H1 (cell line): ENCODE measurements around the gene GALNT17. TPM values are rescaled to one million over a fixed set of nuclear protein-coding genes. Genes with fewer than 3 reads are reported as not detected.

Source experiments
- CTCF ChIA-PET: fragments of 300-600 bp; sonication (Branson Sonifier 250); formaldehyde crosslinking; loops from one replicate; lab custom pipeline; 2021; ENCODE audit not compliant: partially characterized antibody; lab: Charles Lee
- POLR2A ChIA-PET: fragments of 300-600 bp; sonication (Branson Sonifier 250); formaldehyde crosslinking; loops from one replicate; lab custom pipeline; 2021; ENCODE audit warnings: inconsistent platforms; ENCODE audit not compliant: partially characterized antibody; lab: Charles Lee
- DNase-seq, 2 experiments: peaks; one replicate each; pipeline versions ENCODE4 v3.0.0 to v3.0.0-alpha.2; 2010 to 2022; ENCODE audit warnings: low spot score in 2 of 2, low read depth in 1 of 2, mixed read lengths in 1 of 2
- FAIRE-seq: peaks from 2 replicates; lab custom pipeline; 2011; peaks lifted over from hg19 to GRCh38; lab: Jason Lieb, UNC
- H2AFZ ChIP-seq: 2 replicates; pipeline ENCODE4 v1.8.1; 2012; ENCODE audit warnings: low read length, inconsistent platforms
- H2AK5ac ChIP-seq: 2 replicates; pipeline ENCODE4 v1.6.1; 2013; ENCODE audit warnings: low read depth, low read length
- H2BK120ac ChIP-seq: replicated peaks from 2 replicates; pipeline ENCODE3; 2013; ENCODE audit warnings: low read depth, low read length, inconsistent platforms
- H2BK12ac ChIP-seq: 2 replicates; pipeline ENCODE4 v1.6.1; 2013; ENCODE audit warnings: low read depth, low read length
- H2BK15ac ChIP-seq: 2 replicates; pipeline ENCODE4 v1.6.1; 2013; ENCODE audit warnings: low read length
- H2BK20ac ChIP-seq: 2 replicates; pipeline ENCODE4 v1.6.1; 2013; ENCODE audit warnings: low read length
- H2BK5ac ChIP-seq: 2 replicates; pipeline ENCODE4 v1.6.1; 2013; ENCODE audit warnings: low read depth, low read length
- H3K14ac ChIP-seq: 2 replicates; pipeline ENCODE4 v1.6.1; 2013; ENCODE audit warnings: inconsistent platforms; ENCODE audit not compliant: insufficient read length
- H3K18ac ChIP-seq: 2 replicates; pipeline ENCODE4 v1.6.1; 2013; ENCODE audit warnings: low read length; ENCODE audit errors: extremely low read depth
- H3K23ac ChIP-seq: 2 replicates; pipeline ENCODE4 v1.6.1; 2013; ENCODE audit warnings: inconsistent platforms; ENCODE audit not compliant: insufficient read length
- H3K23me2 ChIP-seq: 2 replicates; pipeline ENCODE4 v1.6.1; 2013; ENCODE audit warnings: low read depth, low read length
- H3K27ac ChIP-seq: 2 replicates; pipeline ENCODE4 v1.6.1; 2011; ENCODE audit warnings: low read depth, low read length, inconsistent platforms
- H3K27me3 ChIP-seq, 4 experiments: replicated peaks in 1 of 4; 1 replicate in 1 of 4; 2 replicates in 3 of 4; pipeline versions ENCODE4 v1.6.1 to v1.8.1; 2011 to 2013; ENCODE audit warnings: low read length in 3 of 4, mild to moderate bottlenecking in 3 of 4, inconsistent platforms in 2 of 4, mixed read lengths in 2 of 4, moderate library complexity in 1 of 4; ENCODE audit not compliant: control insufficient read depth in 3 of 4, insufficient read depth in 3 of 4; ENCODE audit errors: extremely low read depth in 1 of 4
- H3K36me3 ChIP-seq, 4 experiments: 2 replicates each; pipeline versions ENCODE4 v1.6.1 to v1.8.1; 2011 to 2013; ENCODE audit warnings: mild to moderate bottlenecking in 4 of 4, low read length in 3 of 4, moderate library complexity in 2 of 4, control low read depth in 1 of 4, inconsistent platforms in 1 of 4; ENCODE audit not compliant: insufficient read depth in 4 of 4, control insufficient read depth in 2 of 4
- H3K4ac ChIP-seq: replicated peaks from 2 replicates; pipeline ENCODE3; 2013; ENCODE audit warnings: low read length, low read depth, mixed read lengths, inconsistent platforms; ENCODE audit not compliant: insufficient read length
- H3K4me1 ChIP-seq, 4 experiments: replicated peaks in 1 of 4; 1 replicate in 1 of 4; 2 replicates in 3 of 4; pipeline versions ENCODE4 v1.6.1 to v1.8.1; 2011 to 2013; ENCODE audit warnings: low read length in 3 of 4, inconsistent platforms in 2 of 4, mixed read lengths in 1 of 4; ENCODE audit not compliant: insufficient read depth in 4 of 4, control insufficient read depth in 3 of 4
- H3K4me2 ChIP-seq, 2 experiments: 2 replicates each; pipeline versions ENCODE4 v1.6.1 to v1.8.1; 2011 to 2013; ENCODE audit warnings: low read depth in 2 of 2, low read length in 2 of 2, control low read depth in 1 of 2, inconsistent platforms in 1 of 2, mild to moderate bottlenecking in 1 of 2; ENCODE audit not compliant: insufficient read depth in 1 of 2
- H3K4me3 ChIP-seq, 4 experiments: fragments of 200-600, 300-600 bp in 1 of 4; sonication (generic), shearing (Covaris generic), sonication (Bioruptor Twin) in 1 of 4; 2 replicates each; pipeline versions ENCODE4 v1.5.1 to v1.8.1; 2011 to 2016; ENCODE audit warnings: low read length in 4 of 4, low read depth in 3 of 4, control low read depth in 2 of 4, inconsistent platforms in 2 of 4, mild to moderate bottlenecking in 2 of 4, mixed read lengths in 1 of 4, moderate library complexity in 1 of 4; ENCODE audit not compliant: insufficient read depth in 2 of 4; ENCODE audit errors: extremely low read depth in 1 of 4
- H3K56ac ChIP-seq: replicated peaks from 2 replicates; pipeline ENCODE3; 2013; ENCODE audit warnings: low read depth, mild to moderate bottlenecking, mixed read lengths, low read length, inconsistent platforms; ENCODE audit not compliant: insufficient read length
- H3K79me1 ChIP-seq: 2 replicates; pipeline ENCODE4 v1.6.1; 2013; ENCODE audit warnings: low read depth, low read length, control low read depth
- H3K79me2 ChIP-seq, 2 experiments: 2 replicates each; pipeline versions ENCODE4 v1.6.1 to v1.8.1; 2012 to 2013; ENCODE audit warnings: low read length in 2 of 2, mild to moderate bottlenecking in 2 of 2, inconsistent platforms in 1 of 2; ENCODE audit not compliant: insufficient read depth in 2 of 2, control insufficient read depth in 1 of 2
- H3K9ac ChIP-seq, 4 experiments: replicated peaks in 1 of 4; 1 replicate in 1 of 4; 2 replicates in 3 of 4; pipeline versions ENCODE4 v1.6.1 to v1.8.1; 2011 to 2013; ENCODE audit warnings: low read depth in 3 of 4, low read length in 3 of 4, control low read depth in 2 of 4, mild to moderate bottlenecking in 2 of 4, moderate library complexity in 2 of 4, inconsistent platforms in 1 of 4; ENCODE audit errors: extremely low read depth in 1 of 4
- H3K9me3 ChIP-seq, 2 experiments: 2 replicates each; pipeline versions ENCODE4 v1.6.1 to v1.8.1; 2012 to 2013; ENCODE audit warnings: mild to moderate bottlenecking in 2 of 2, moderate library complexity in 2 of 2, control low read depth in 1 of 2, inconsistent platforms in 1 of 2, low read depth in 1 of 2, low read length in 1 of 2, mixed read lengths in 1 of 2; ENCODE audit not compliant: insufficient read depth in 2 of 2
- H4K20me1 ChIP-seq, 2 experiments: replicated peaks in 1 of 2; 2 replicates each; pipeline versions ENCODE3 to v1.8.1; 2011 to 2013; ENCODE audit warnings: inconsistent platforms in 2 of 2, low read length in 2 of 2, mild to moderate bottlenecking in 1 of 2; ENCODE audit not compliant: insufficient read depth in 2 of 2, control insufficient read depth in 1 of 2
- H4K5ac ChIP-seq: 2 replicates; pipeline ENCODE4 v1.6.1; 2013; ENCODE audit warnings: low read length, low read depth, mixed read lengths, inconsistent platforms; ENCODE audit not compliant: insufficient read length
- H4K8ac ChIP-seq: 2 replicates; pipeline ENCODE4 v1.8.0; 2013; ENCODE audit warnings: mild to moderate bottlenecking, moderate library complexity, low read length, inconsistent platforms; ENCODE audit not compliant: insufficient read depth; ENCODE audit errors: extremely low read depth
- H4K91ac ChIP-seq: replicated peaks from 2 replicates; pipeline ENCODE3; 2013; ENCODE audit warnings: low read length, mixed read lengths, inconsistent platforms; ENCODE audit not compliant: insufficient read length
- CEBPB ChIP-seq: IDR thresholded peaks from 2 replicates; pipeline ENCODE4 v1.6.1; 2012; ENCODE audit warnings: low read depth, low read length
- CHD1 ChIP-seq: IDR thresholded peaks from 2 replicates; pipeline ENCODE4 v1.6.1; 2012; ENCODE audit warnings: low read depth, low read length, improper control_type of control experiment
- CREB1 ChIP-seq: IDR thresholded peaks from 2 replicates; pipeline ENCODE4 v1.6.1; 2012; ENCODE audit warnings: inconsistent platforms
- EP300 ChIP-seq, 2 experiments: IDR thresholded peaks; 1 replicate in 1 of 2; 2 replicates in 1 of 2; pipeline ENCODE4 v1.6.1; 2011 to 2012; ENCODE audit warnings: low read depth in 2 of 2, low read length in 2 of 2, mild to moderate bottlenecking in 2 of 2, borderline replicate concordance in 1 of 2, inconsistent platforms in 1 of 2, moderate library complexity in 1 of 2
- GABPA ChIP-seq: IDR thresholded peaks from 2 replicates; pipeline ENCODE4 v1.6.1; 2011; ENCODE audit warnings: mild to moderate bottlenecking, low read length, moderate library complexity, borderline replicate concordance; ENCODE audit not compliant: insufficient read depth
- GTF2F1 ChIP-seq: IDR thresholded peaks from 2 replicates; pipeline ENCODE4 v1.6.1; 2012; ENCODE audit warnings: low read depth, low read length, improper control_type of control experiment, borderline replicate concordance
- NANOG ChIP-seq: IDR thresholded peaks from 2 replicates; pipeline ENCODE4 v1.6.1; 2011; ENCODE audit warnings: low read length, low read depth, mild to moderate bottlenecking, inconsistent platforms; ENCODE audit not compliant: insufficient read depth, poor library complexity, severe bottlenecking
- NRF1 ChIP-seq: IDR thresholded peaks from 2 replicates; pipeline ENCODE4 v1.6.1; 2011; ENCODE audit warnings: mild to moderate bottlenecking, low read depth, low read length, improper control_type of control experiment
- PHF8 ChIP-seq: fragments of 200-600 bp; sonication (generic); conservative IDR thresholded peaks from 2 replicates; pipeline ENCODE4 v1.7.1; 2012; ENCODE audit warnings: low read depth, mild to moderate bottlenecking, inconsistent platforms, low read length, moderate library complexity
- SP2 ChIP-seq: IDR thresholded peaks from 2 replicates; pipeline ENCODE4 v1.6.1; 2012; ENCODE audit warnings: mild to moderate bottlenecking, low read length, inconsistent platforms
- WGBS, 2 experiments: shearing (Covaris generic) in 1 of 2; methylation state at CpG; one replicate each; pipeline versions ENCODE4 v1.1.6 to v1.1.7; 2013 to 2015; ENCODE audit warnings: low lambda C conversion rate in 2 of 2, mixed read lengths in 2 of 2, inconsistent platforms in 1 of 2, low coverage in 1 of 2, missing lambda C conversion rate in 1 of 2; ENCODE audit not compliant: insufficient replicate concordance in 2 of 2, insufficient coverage in 1 of 2, insufficient read length in 1 of 2; ENCODE audit errors: extremely low coverage in 1 of 2, missing lambda C conversion rate in 1 of 2; 5-methylcytosine and 5-hydroxymethylcytosine counted together
- polyA plus RNA-seq, 7 experiments: library from polyadenylated mRNA; depleted of rRNA in 3 of 7; stranded (reverse) in 5 of 7; unstranded in 2 of 7; fragments of >200 nt in 5 of 7; fragments of 200-250 nt in 2 of 7; gene quantifications; 1 replicate in 5 of 7; 2 replicates in 1 of 7; 4 replicates in 1 of 7; pipeline versions ENCODE4 v1.2.1 to v1.2.3, GENCODE V29; 2011 to 2013; ENCODE audit warnings: missing spikeins in 2 of 7, mixed read lengths in 2 of 7
- total RNA-seq: library from RNA; stranded (reverse); fragmentation: NEBNext Ultra II Directional; extraction: Animal tissue kit (Norgen Biotek cat#: 25700); gene quantifications from 2 replicates; pipeline ENCODE4 v1.2.1, GENCODE V29; 2021
- TF ChIP-seq, protein P1 (sequence below): IDR thresholded peaks from 2 replicates; pipeline ENCODE4 v1.6.1; 2012; ENCODE audit warnings: inconsistent platforms
- TF ChIP-seq, protein P2 (sequence below): IDR thresholded peaks from 2 replicates; pipeline ENCODE4 v1.6.1; 2011; ENCODE audit warnings: low read depth, mild to moderate bottlenecking, low read length; ENCODE audit not compliant: insufficient read depth

The GALNT17 gene
- total and polyA plus RNA-seq, 2 of the 8 experiments (the other 6 are each of a cell fraction or from before 2014, with no cell fraction given), result 37.7 to 47.0 TPM

DNA sequence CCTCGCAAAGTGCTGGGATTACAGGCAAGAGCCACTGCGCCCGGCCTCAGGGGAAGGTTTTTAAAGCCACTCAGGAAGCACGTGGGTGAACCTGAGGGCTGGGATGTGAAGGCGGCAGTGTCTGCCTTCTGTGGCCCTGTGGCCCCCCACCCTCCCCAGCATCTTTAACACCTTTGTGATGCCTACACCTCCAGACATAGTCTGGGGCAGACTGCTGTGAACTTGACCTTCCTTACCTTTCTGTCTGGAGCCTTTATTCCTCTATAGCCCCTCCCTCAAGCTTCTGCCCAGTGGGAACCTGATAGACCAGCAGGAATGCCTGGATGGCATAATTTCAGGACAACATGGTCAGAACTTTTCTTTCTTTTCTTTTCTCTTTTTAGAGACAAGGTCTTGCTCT lies 550.2 kb downstream of the GALNT17 start:
- H3K27ac ChIP-seq, result no peak overlapping the region
- POLR2A ChIA-PET, result interaction anchor here (1.1 kb wide), 1 partner anchor 14 kb away, joined by 6 read pairs; no protein-coding TSS in a partner anchor
- H2BK20ac ChIP-seq, result no peak overlapping the region
- no peak overlapping the region for H4K5ac ChIP-seq
- no peaks in the 10 kb centered on the region for H3K23me2 ChIP-seq
- H3K23ac ChIP-seq, result no peak overlapping the region
- H2BK12ac ChIP-seq, result 0 out of 2 replicates have a peak overlapping the region, but pooled peaks have one; percentile 39
- H3K4me3 ChIP-seq, result no peak overlapping the region
- no peak overlapping the region for H4K8ac ChIP-seq
- H2AK5ac ChIP-seq, result no peak overlapping the region
- H3K56ac ChIP-seq, result no peak overlapping the region
- no peak overlapping the region for H2BK120ac ChIP-seq
- H3K36me3 ChIP-seq, result peaks cover 0 to 6% (median 2%) of the 10 kb centered on the region in 4 experiments; a peak in 3 of 8 replicates
- no peak for TF ChIP-seq PHF8
- TF ChIP-seq EP300 (IDR thresholded peaks at IDR 0.05; ENCODE audit: borderline replicate concordance in 1 of 2, low read depth in 2 of 2, low read length in 2 of 2), result no peak
- no peak for TF ChIP-seq CHD1
- TF ChIP-seq, protein P1, sequence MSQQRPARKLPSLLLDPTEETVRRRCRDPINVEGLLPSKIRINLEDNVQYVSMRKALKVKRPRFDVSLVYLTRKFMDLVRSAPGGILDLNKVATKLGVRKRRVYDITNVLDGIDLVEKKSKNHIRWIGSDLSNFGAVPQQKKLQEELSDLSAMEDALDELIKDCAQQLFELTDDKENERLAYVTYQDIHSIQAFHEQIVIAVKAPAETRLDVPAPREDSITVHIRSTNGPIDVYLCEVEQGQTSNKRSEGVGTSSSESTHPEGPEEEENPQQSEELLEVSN, result no peak
- no peak for TF ChIP-seq NANOG
- no peak for TF ChIP-seq CEBPB
- no peak for TF ChIP-seq GTF2F1
- TF ChIP-seq CREB1, result no peak
- no peak for TF ChIP-seq SP2
- TF ChIP-seq GABPA, result no peak
- TF ChIP-seq, protein P2, sequence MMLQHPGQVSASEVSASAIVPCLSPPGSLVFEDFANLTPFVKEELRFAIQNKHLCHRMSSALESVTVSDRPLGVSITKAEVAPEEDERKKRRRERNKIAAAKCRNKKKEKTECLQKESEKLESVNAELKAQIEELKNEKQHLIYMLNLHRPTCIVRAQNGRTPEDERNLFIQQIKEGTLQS, result no peak
- TF ChIP-seq NRF1, result no peak
- no peak for DNase-seq
- H4K20me1 ChIP-seq, result no peaks in the 10 kb centered on the region
- H3K27me3 ChIP-seq, result no peaks in the 10 kb centered on the region
- H2AFZ ChIP-seq, result no peak overlapping the region
- peak overlapping the region; percentile 71; the same call in 1 of the 2 replicates for H3K18ac ChIP-seq
- H3K9me3 ChIP-seq, result no peaks in the 10 kb centered on the region
- H2BK15ac ChIP-seq, result no peak overlapping the region
- H2BK5ac ChIP-seq, result no peak overlapping the region
- no peaks in the 10 kb centered on the region for H3K79me1 ChIP-seq
- WGBS, 2 experiments, result 94% methylated on average over 5 of the region's 5 CpGs; no CpG with 5 or more reads in 1 of the 2 experiments
- no peak overlapping the region for H3K9ac ChIP-seq
- peak overlapping the region; percentile 73 for H4K91ac ChIP-seq
- CTCF ChIA-PET, result interaction anchor here (0.7 to 1.9 kb wide), 4 partner anchors 9 to 52 kb away, joined by 3 to 5 read pairs (median 3); no protein-coding TSS in a partner anchor
- peak overlapping the region in 1 of 2 experiments; percentile 50; a peak in 1 of 4 replicates for H3K4me2 ChIP-seq
- no peak for FAIRE-seq
- H3K79me2 ChIP-seq, result no peaks in the 10 kb centered on the region
- H3K4me1 ChIP-seq, result peaks cover 0 to 9% (median 5%) of the 10 kb centered on the region in 4 experiments; a peak in 5 of 7 replicates
- H3K14ac ChIP-seq, result no peak overlapping the region
- no peak overlapping the region for H3K4ac ChIP-seq
